Smooth muscle cell (in vitro differentiated cells): ENCODE results near the gene TMEM192. TPM values are rescaled to one million over a fixed set of nuclear protein-coding genes. Genes with fewer than 3 reads are reported as not detected.

Experiments
- DNase-seq: peaks from one replicate; lab custom pipeline; 2025; ENCODE audit not compliant: unreplicated experiment; lab: John Stamatoyannopoulos, UW
- H2AFZ ChIP-seq: fragments of 200-600 bp; sonication (generic); 2 replicates; pipeline ENCODE4 v1.6.0; 2016; ENCODE audit warnings: antibody characterized with exemption, low read depth, mild to moderate bottlenecking
- H3F3A ChIP-seq: fragments of 200-600 bp; sonication (generic); 2 replicates; pipeline ENCODE4 v1.6.0; 2017; ENCODE audit warnings: antibody characterized with exemption, low read depth
- H3K27ac ChIP-seq: fragments of 200-600 bp; sonication (generic); 2 replicates; pipeline ENCODE4 v1.5.1; 2016; ENCODE audit warnings: low read depth, mild to moderate bottlenecking
- H3K27me3 ChIP-seq: fragments of 200-600 bp; sonication (generic); 2 replicates; pipeline ENCODE4 v1.6.1; 2016; ENCODE audit warnings: low read depth, mild to moderate bottlenecking
- H3K36me3 ChIP-seq: fragments of 200-600 bp; sonication (generic); 2 replicates; pipeline ENCODE4 v1.5.1; 2016; ENCODE audit warnings: low read depth
- H3K4me1 ChIP-seq: fragments of 200-600 bp; sonication (generic); 2 replicates; pipeline ENCODE4 v1.5.1; 2016; ENCODE audit warnings: low read depth
- H3K4me2 ChIP-seq: fragments of 200-600 bp; sonication (generic); 2 replicates; pipeline ENCODE4 v1.6.0; 2016; ENCODE audit warnings: mild to moderate bottlenecking
- H3K4me3 ChIP-seq: fragments of 200-600 bp; sonication (generic); 2 replicates; pipeline ENCODE4 v1.5.1; 2016; ENCODE audit warnings: mild to moderate bottlenecking
- H3K79me2 ChIP-seq: fragments of 200-600 bp; sonication (generic); 2 replicates; pipeline ENCODE4 v1.6.0; 2016; ENCODE audit warnings: low read depth, mild to moderate bottlenecking
- H3K9ac ChIP-seq: fragments of 200-600 bp; sonication (generic); 2 replicates; pipeline ENCODE4 v1.6.0; 2016; ENCODE audit warnings: low read depth
- H3K9me3 ChIP-seq: fragments of 200-600 bp; sonication (generic); replicated peaks from 2 replicates; pipeline ENCODE4 v1.5.1; 2016; ENCODE audit warnings: low read depth
- H4K20me1 ChIP-seq: fragments of 200-600 bp; sonication (generic); 2 replicates; pipeline ENCODE4 v1.6.0; 2016; ENCODE audit warnings: low read depth
- CTCF ChIP-seq: fragments of 200-600 bp; sonication (generic); IDR thresholded peaks from 2 replicates; pipeline ENCODE4 v1.5.1; 2017; ENCODE audit warnings: borderline replicate concordance, mild to moderate bottlenecking, antibody characterized with exemption; ENCODE audit not compliant: insufficient read depth, poor library complexity, severe bottlenecking
- WGBS: methylation state at CpG from one replicate; pipeline ENCODE4 v1.1.7; 2016; ENCODE audit warnings: low lambda C conversion rate; 5-methylcytosine and 5-hydroxymethylcytosine counted together
- polyA plus RNA-seq: library from polyadenylated mRNA; unstranded; fragments of >200 nt; fragmentation: Nextera tagmentation; extraction: Ambion mirVana; gene quantifications from 2 replicates; pipeline ENCODE4 v1.2.1, GENCODE V29; 2016
- total RNA-seq: library from RNA; depleted of rRNA; stranded (reverse); fragments of >200 nt; gene quantifications from 2 replicates; pipeline ENCODE4 v1.2.3, GENCODE V29; 2014

Gene TMEM192
- total and polyA plus RNA-seq, 2 experiments from 2014 or later: 6.2 to 11.0 TPM

- Histone ChIP-seq H2AFZ (no peak overlapping the region), H3K27me3 (no peaks in the 10 kb centered on the region), H3K4me2 (no peak overlapping the region), H3K4me3 (no peak overlapping the region), H3K36me3 (no peaks in the 10 kb centered on the region), H3K27ac (no peak overlapping the region), H3K9me3 (no peaks in the 10 kb centered on the region), H3K9ac (no peak overlapping the region), H4K20me1 (no peaks in the 10 kb centered on the region), H3K4me1 (no peaks in the 10 kb centered on the region), H3K79me2 (no peaks in the 10 kb centered on the region), H3F3A (no peaks in the 10 kb centered on the region)
- DNase-seq: no peak
- no peak for TF ChIP-seq CTCF
- 93% methylated on average over 4 of the region's 4 CpGs for WGBS
Measured at GRCh38 chr4:165059386-165059785, 53.3 kb downstream of the TMEM192 start.

GRCh38 chr4:165058666-165059065, 54.0 kb downstream of the TMEM192 start:
- no peak for TF ChIP-seq CTCF
- no peaks in the 10 kb centered on the region for H3K4me1 ChIP-seq
- H3K79me2 ChIP-seq: no peaks in the 10 kb centered on the region
- no peaks in the 10 kb centered on the region for H3K27me3 ChIP-seq
- H2AFZ ChIP-seq: no peak overlapping the region
- no peaks in the 10 kb centered on the region for H3F3A ChIP-seq
- H3K36me3 ChIP-seq: no peaks in the 10 kb centered on the region
- no peaks in the 10 kb centered on the region for H3K9me3 ChIP-seq
- no peak overlapping the region for H3K4me3 ChIP-seq
- H4K20me1 ChIP-seq: no peaks in the 10 kb centered on the region
- H3K27ac ChIP-seq: no peak overlapping the region
- no peak overlapping the region for H3K9ac ChIP-seq
- H3K4me2 ChIP-seq: no peak overlapping the region
- WGBS: 88% methylated on average over 2 of the region's 2 CpGs
- no peak for DNase-seq

GRCh38 chr4:165055601-165056000, 57.1 kb downstream of the TMEM192 start:
- H3K4me1 ChIP-seq: no peaks in the 10 kb centered on the region
- no peak overlapping the region for H3K4me3 ChIP-seq
- WGBS: 90% methylated on average over 9 of the region's 9 CpGs
- no peaks in the 10 kb centered on the region for H3K27me3 ChIP-seq
- no peak for DNase-seq
- H3K4me2 ChIP-seq: no peak overlapping the region
- no peak for TF ChIP-seq CTCF
- no peak overlapping the region for H3K9ac ChIP-seq
- H3K27ac ChIP-seq: no peak overlapping the region
- no peaks in the 10 kb centered on the region for H3K9me3 ChIP-seq
- no peak overlapping the region for H2AFZ ChIP-seq
- H4K20me1 ChIP-seq: no peaks in the 10 kb centered on the region
- no peaks in the 10 kb centered on the region for H3K79me2 ChIP-seq
- H3F3A ChIP-seq: no peaks in the 10 kb centered on the region
- no peaks in the 10 kb centered on the region for H3K36me3 ChIP-seq

GRCh38 chr4:165053645-165054044, 59.0 kb downstream of the TMEM192 start, which contains the start of gene TRIM75:
Gene TRIM75 (plus strand): TSS chr4:165053866. CDS start chr4:165059148, 5,282 bp downstream.
- H4K20me1 ChIP-seq: no peaks in the 10 kb centered on the region
- H3K9ac ChIP-seq: no peak within 1 kb of the TSS
- H3F3A ChIP-seq: no peaks in the 10 kb centered on the region
- no peaks in the 10 kb centered on the region for H3K36me3 ChIP-seq
- H2AFZ ChIP-seq: no peak within 1 kb of the TSS
- H3K79me2 ChIP-seq: no peaks in the 10 kb centered on the region
- H3K4me3 ChIP-seq: no peak within 1 kb of the TSS
- H3K9me3 ChIP-seq: no peaks in the 10 kb centered on the region
- no peak for DNase-seq
- no peak for TF ChIP-seq CTCF
- H3K27me3 ChIP-seq: no peaks in the 10 kb centered on the region
- H3K4me2 ChIP-seq: no peak within 1 kb of the TSS
- H3K4me1 ChIP-seq: no peaks in the 10 kb centered on the region
- H3K27ac ChIP-seq: no peak within 1 kb of the TSS
- 96% methylated on average over 6 of the region's 6 CpGs for WGBS
